ENCODE data around the gene CILP. TPM values are rescaled to one million over a fixed set of nuclear protein-coding genes. Genes with fewer than 3 reads are reported as not detected.

Gene CILP
- total RNA-seq, 2 donors from 2014 or later: 0.82 to 27.8 TPM

GRCh38 chr15:65197337-65197645, 14.0 kb downstream of the CILP start:
- no peak overlapping the region for H3K4me3 ChIP-seq
- no peak for TF ChIP-seq CTCF (IDR thresholded peaks at IDR 0.05)
- TF ChIP-seq POLR2A (IDR thresholded peaks at IDR 0.05): no peak
- no peak for TF ChIP-seq POLR2AphosphoS5 (IDR thresholded peaks at IDR 0.05)
- no peaks in the 10 kb centered on the region for H3K27me3 ChIP-seq (replicated peaks; ENCODE audit: insufficient read depth)
- no peak overlapping the region for H3K27ac ChIP-seq
- intact Hi-C loops (cut with DNase I): no loop called here
- no peaks in the 10 kb centered on the region for H3K4me1 ChIP-seq (replicated peaks)
- H3K9me3 ChIP-seq: no peaks in the 10 kb centered on the region
- DNase-seq (ENCODE audit: low spot score): no peak
- WGBS: 100% methylated on average over 8 of the region's 8 CpGs
- H3K36me3 ChIP-seq: no peaks in the 10 kb centered on the region

- Histone ChIP-seq H3K36me3 (no peaks in the 10 kb centered on the region), H3K4me3 (no peak overlapping the region), H3K4me1 (replicated peaks) (no peaks in the 10 kb centered on the region), H3K27me3 (replicated peaks; ENCODE audit: insufficient read depth) (no peaks in the 10 kb centered on the region), H3K27ac (no peak overlapping the region), H3K9me3 (no peaks in the 10 kb centered on the region)
- WGBS: 92% methylated on average over 17 of the region's 19 CpGs
- no peak for DNase-seq (ENCODE audit: low spot score)
- intact Hi-C loops (cut with DNase I): no loop called here
- TF ChIP-seq POLR2A (IDR thresholded peaks at IDR 0.05) (no peak), POLR2AphosphoS5 (IDR thresholded peaks at IDR 0.05) (no peak), CTCF (IDR thresholded peaks at IDR 0.05) (no peak)
Observed at GRCh38 chr15:65196637-65197336, 14.5 kb downstream of the CILP start.

- no peaks in the 10 kb centered on the region for H3K4me1 ChIP-seq (replicated peaks)
- 73% methylated on average over 5 of the region's 5 CpGs for WGBS
- no peak for DNase-seq (ENCODE audit: low spot score)
- no peak for TF ChIP-seq CTCF (IDR thresholded peaks at IDR 0.05)
- no peaks in the 10 kb centered on the region for H3K36me3 ChIP-seq
- no peak overlapping the region for H3K4me3 ChIP-seq
- intact Hi-C loops (cut with DNase I): no loop called here
- H3K27ac ChIP-seq: no peak overlapping the region
- H3K27me3 ChIP-seq (replicated peaks; ENCODE audit: insufficient read depth): no peaks in the 10 kb centered on the region
- H3K9me3 ChIP-seq: no peaks in the 10 kb centered on the region
Observed at GRCh38 chr15:65195548-65195923, 15.7 kb downstream of the CILP start.

- Histone ChIP-seq H3K36me3 (no peaks in the 10 kb centered on the region), H3K4me3 (no peak overlapping the region), H3K4me1 (replicated peaks) (no peaks in the 10 kb centered on the region), H3K9me3 (no peaks in the 10 kb centered on the region), H3K27me3 (replicated peaks; ENCODE audit: insufficient read depth) (no peaks in the 10 kb centered on the region), H3K27ac (no peak overlapping the region)
- no peak for DNase-seq (ENCODE audit: low spot score)
- intact Hi-C loops (cut with DNase I): no loop called here
- no peak for TF ChIP-seq POLR2AphosphoS5 (IDR thresholded peaks at IDR 0.05)
- no peak for TF ChIP-seq POLR2A (IDR thresholded peaks at IDR 0.05)
- no peak for TF ChIP-seq CTCF (IDR thresholded peaks at IDR 0.05)
- 56% methylated on average over 7 of the region's 7 CpGs for WGBS
Observed at GRCh38 chr15:65194826-65195547, 16.3 kb downstream of the CILP start.

GRCh38 chr15:65192016-65192415, 19.3 kb downstream of the CILP start:
- Histone ChIP-seq H3K4me1 (replicated peaks) (no peaks in the 10 kb centered on the region), H3K27ac (no peak overlapping the region), H3K36me3 (no peaks in the 10 kb centered on the region), H3K27me3 (replicated peaks; ENCODE audit: insufficient read depth) (no peaks in the 10 kb centered on the region), H3K4me3 (no peak overlapping the region), H3K9me3 (no peaks in the 10 kb centered on the region)
- TF ChIP-seq POLR2A (IDR thresholded peaks at IDR 0.05) (no peak), POLR2AphosphoS5 (IDR thresholded peaks at IDR 0.05) (no peak), CTCF (IDR thresholded peaks at IDR 0.05) (no peak)
- intact Hi-C loops (cut with DNase I): no loop called here
- no peak for DNase-seq (ENCODE audit: low spot score)
- WGBS: 94% methylated on average over 5 of the region's 5 CpGs

Data from prostate gland (tissue), 2 donors.